ENCODE results near the gene IFITM10. TPM values are rescaled to one million over a fixed set of nuclear protein-coding genes. Genes with fewer than 3 reads are reported as not detected.

IFITM10 gene
- total RNA-seq, 1 donor from 2014 or later, result 39.8 TPM

DNA sequence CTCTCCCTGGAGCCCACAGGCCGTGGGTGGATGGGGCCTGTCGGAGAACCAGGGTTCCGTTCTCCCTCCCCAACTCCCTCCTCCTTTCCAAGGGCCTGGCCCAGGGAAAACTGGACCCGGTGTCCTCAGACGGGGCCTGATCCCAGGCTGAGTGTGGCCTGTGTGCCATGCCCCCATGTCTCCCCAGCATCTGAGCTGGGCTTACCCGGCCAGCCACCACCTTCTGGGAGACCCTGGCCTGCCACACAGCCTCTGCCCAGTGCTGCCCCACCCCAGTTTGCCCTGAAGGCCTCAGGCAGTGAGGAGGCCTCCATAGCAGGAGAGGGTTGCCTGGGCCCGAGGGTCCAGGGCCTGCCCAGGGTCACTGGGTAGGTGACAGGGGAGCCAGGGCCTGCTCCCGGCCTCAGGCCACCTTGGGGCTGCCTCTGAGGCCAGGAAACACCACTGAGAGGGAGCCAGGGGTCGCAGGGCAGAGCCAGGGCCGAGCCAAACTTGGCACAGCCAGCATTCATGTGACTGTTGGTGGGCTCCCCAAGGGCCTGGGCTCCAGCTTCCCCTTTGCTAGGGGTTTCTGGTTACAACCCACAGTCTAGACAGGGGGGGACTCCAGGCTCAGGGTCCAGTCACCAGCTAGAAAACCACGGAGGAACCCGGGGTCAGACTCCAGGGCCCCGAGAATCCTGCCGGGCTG lies 590 bp upstream of the IFITM10 start:
- Mint-ChIP-seq H3K36me3 (ENCODE audit: low read depth) (peaks cover 24% of the 10 kb centered on the region), H3K4me3 (ENCODE audit: unreplicated experiment) (peak overlapping the region; percentile 92), H3K9me3 (ENCODE audit: low read depth) (no peaks in the 10 kb centered on the region), H3K27me3 (ENCODE audit: low read depth) (no peaks in the 10 kb centered on the region), H3K4me1 (ENCODE audit: low read depth) (peaks cover 73% of the 10 kb centered on the region), H3K27ac (ENCODE audit: unreplicated experiment) (peak overlapping the region; percentile 99)
- TF ChIP-seq, protein P1, sequence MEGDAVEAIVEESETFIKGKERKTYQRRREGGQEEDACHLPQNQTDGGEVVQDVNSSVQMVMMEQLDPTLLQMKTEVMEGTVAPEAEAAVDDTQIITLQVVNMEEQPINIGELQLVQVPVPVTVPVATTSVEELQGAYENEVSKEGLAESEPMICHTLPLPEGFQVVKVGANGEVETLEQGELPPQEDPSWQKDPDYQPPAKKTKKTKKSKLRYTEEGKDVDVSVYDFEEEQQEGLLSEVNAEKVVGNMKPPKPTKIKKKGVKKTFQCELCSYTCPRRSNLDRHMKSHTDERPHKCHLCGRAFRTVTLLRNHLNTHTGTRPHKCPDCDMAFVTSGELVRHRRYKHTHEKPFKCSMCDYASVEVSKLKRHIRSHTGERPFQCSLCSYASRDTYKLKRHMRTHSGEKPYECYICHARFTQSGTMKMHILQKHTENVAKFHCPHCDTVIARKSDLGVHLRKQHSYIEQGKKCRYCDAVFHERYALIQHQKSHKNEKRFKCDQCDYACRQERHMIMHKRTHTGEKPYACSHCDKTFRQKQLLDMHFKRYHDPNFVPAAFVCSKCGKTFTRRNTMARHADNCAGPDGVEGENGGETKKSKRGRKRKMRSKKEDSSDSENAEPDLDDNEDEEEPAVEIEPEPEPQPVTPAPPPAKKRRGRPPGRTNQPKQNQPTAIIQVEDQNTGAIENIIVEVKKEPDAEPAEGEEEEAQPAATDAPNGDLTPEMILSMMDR (IDR thresholded peaks at IDR 0.05), result no peak
- peak; percentile 90 for DNase-seq (ENCODE audit: low spot score)

DNA sequence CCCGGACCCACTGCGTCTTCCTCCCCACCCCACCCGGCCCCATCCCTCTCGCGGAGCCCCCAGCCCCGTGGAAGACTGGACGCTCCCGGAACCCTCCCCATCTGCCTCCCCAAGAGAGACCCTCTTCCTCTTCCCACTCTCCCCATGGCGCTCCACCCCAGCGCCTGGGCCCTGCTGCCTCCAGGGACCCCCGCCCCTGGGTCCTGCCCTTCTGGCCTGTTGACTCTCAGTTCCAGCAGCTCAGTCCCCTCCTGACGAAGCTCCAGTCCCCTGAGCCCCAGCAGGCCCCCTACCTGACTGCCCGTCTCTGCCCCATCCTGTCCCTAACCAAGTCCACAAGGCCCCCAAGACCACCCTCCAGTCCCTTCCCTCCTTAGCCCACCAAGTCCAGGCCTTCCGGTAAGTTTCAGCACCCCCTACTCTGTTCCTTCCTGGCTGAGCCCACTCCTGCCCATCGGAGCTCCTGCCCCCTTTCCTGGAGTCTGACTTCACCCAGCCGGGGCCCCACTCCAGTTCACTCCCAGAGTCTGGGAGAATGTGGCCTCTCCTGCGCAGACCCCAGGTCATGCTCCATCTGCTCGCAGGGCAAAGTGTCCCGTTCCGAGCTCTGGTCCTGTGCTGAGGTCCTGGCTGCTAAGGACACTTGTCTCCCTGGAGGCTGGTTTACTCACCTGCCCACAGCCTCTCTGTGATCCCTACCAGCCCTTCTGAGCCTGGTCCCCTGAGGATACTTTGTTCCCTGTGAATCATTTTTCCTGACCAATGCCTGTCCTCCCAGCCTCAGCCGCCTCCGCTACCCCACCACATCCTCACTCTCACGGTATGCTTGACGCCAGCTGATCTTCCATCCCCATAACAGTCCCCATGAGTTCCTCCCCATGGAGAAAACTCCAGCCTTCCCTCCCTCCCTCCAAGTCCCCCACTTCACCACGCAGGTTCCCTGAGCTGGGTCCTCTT lies 722 bp downstream of the IFITM10 start:
- Mint-ChIP-seq H3K9me3 (ENCODE audit: low read depth) (no peaks in the 10 kb centered on the region), H3K27me3 (ENCODE audit: low read depth) (no peaks in the 10 kb centered on the region), H3K4me1 (ENCODE audit: low read depth) (peaks cover 74% of the 10 kb centered on the region), H3K36me3 (ENCODE audit: low read depth) (peaks cover 28% of the 10 kb centered on the region), H3K4me3 (ENCODE audit: unreplicated experiment) (peak overlapping the region; percentile 92), H3K27ac (ENCODE audit: unreplicated experiment) (peak overlapping the region; percentile 99)
- DNase-seq (ENCODE audit: low spot score), result peak; percentile 90
- TF ChIP-seq, protein P1 (IDR thresholded peaks at IDR 0.05), result no peak

DNA sequence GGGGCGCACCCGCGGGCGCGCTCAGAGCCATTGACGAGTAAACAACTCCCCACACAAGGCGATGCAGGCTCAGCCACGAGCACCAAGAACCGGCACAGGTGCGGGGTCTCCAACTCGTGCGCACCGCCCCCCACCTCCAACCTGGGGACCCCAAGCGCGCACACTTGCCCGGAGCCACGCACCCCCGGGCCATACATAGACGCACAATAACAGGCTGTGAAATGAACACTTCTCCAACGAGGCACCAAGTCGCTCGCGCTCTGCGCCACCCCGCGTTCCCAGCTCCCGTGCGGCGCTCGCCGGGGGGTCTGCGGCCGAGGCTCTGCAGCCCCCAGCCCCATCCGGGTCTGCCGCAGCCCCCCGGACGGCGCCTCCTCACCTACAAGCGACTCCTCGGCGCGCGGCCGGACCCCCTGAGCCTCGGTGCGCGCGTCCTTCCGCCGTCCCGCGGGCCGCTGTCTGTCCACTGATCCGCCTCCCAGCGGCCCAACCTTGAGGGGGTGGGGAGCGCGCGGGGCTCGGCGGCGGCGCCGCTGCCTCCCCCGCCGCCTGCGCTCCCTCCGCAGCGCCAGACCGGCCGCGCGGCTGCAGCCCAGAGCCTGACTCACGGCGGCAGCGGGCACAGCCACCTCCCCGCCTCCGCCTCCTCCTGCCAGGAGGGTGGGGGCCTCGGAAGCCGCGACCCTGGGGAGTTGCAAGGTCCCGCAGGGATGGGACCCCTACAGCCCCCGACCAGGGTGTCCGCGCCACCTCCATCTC lies 1.6 kb downstream of the IFITM10 start:
- Mint-ChIP-seq H3K4me1 (ENCODE audit: low read depth) (peaks cover 73% of the 10 kb centered on the region), H3K27me3 (ENCODE audit: low read depth) (no peaks in the 10 kb centered on the region)

DNA sequence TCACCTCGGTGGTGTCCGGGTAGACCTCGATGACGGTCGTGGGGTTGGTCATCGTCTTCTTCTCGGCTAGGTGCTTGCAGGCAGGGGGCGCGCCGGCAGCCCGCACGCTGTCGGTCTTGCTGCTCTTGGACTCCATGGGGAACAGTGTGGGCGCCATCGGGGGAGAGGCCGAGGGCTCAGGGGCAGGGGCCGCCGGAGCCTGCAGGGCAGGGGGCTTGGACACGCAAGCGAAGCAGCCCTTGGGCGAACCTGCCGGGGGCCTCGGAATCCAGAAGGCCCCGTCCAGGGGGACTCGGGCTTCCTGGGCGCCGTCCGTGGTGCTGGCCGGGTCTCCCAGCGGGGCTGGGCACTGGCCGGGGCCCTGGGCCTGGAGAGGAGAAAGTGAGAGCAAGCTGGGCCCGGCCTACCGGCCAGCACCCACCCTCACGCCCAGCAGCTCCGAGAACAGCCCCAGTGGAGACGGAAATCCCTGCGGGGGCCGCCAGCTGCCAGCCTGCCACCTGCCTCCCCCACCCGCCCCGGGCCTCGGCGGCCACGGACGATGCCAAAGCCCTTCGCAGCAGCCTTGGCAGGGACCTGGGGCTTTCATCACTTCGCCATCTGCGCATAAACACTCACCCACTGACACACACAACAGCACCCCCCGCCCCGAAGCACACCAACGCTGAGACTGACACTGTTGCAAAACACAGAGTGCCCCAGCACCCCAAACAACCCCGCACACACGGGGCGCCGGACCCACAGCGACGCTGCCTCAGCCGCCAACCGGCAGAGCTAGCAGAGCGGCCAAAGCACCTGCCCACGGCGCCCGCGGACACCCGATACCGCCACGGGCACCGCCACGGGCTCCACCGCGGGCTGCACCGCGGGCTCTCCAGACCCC lies 2.4 kb downstream of the IFITM10 start:
- Mint-ChIP-seq H3K9me3 (ENCODE audit: low read depth) (no peaks in the 10 kb centered on the region), H3K4me1 (ENCODE audit: low read depth) (peaks cover 69% of the 10 kb centered on the region), H3K36me3 (ENCODE audit: low read depth) (peaks cover 27% of the 10 kb centered on the region), H3K27ac (ENCODE audit: unreplicated experiment) (peak overlapping the region; percentile 36), H3K4me3 (ENCODE audit: unreplicated experiment) (peak overlapping the region; percentile 92), H3K27me3 (ENCODE audit: low read depth) (no peaks in the 10 kb centered on the region)
- DNase-seq (ENCODE audit: low spot score), result peak; percentile 94
- TF ChIP-seq, protein P1 (IDR thresholded peaks at IDR 0.05), result no peak

More for the DNA sequence above, 1.6 kb downstream of the IFITM10 start:
- peaks cover 29% of the 10 kb centered on the region for H3K36me3 Mint-ChIP-seq (ENCODE audit: low read depth)
- peak overlapping the region; percentile 99 for H3K27ac Mint-ChIP-seq (ENCODE audit: unreplicated experiment)
- H3K4me3 Mint-ChIP-seq (ENCODE audit: unreplicated experiment), result peak overlapping the region; percentile 92
- no peaks in the 10 kb centered on the region for H3K9me3 Mint-ChIP-seq (ENCODE audit: low read depth)
- peak; percentile 84 for DNase-seq (ENCODE audit: low spot score)
- TF ChIP-seq, protein P1 (IDR thresholded peaks at IDR 0.05), result no peak

All from chondrocyte (in vitro differentiated cells).